NCI-H1417 (cell line): ENCODE data around the gene RELT.
A peak's percentile ranks its signal among the peaks of the same experiment; 100 is the strongest.
"Not testable (repeated sequence)": the region's sequence is repeated elsewhere in the genome, so short reads cannot be mapped to it uniquely, and the experiment has no call there.

ENCODE experiments used
- DNase-seq, 3 experiments: peaks; one replicate each; lab custom pipeline; 2025; lab: John Stamatoyannopoulos, UW

The RELT gene

DNA sequence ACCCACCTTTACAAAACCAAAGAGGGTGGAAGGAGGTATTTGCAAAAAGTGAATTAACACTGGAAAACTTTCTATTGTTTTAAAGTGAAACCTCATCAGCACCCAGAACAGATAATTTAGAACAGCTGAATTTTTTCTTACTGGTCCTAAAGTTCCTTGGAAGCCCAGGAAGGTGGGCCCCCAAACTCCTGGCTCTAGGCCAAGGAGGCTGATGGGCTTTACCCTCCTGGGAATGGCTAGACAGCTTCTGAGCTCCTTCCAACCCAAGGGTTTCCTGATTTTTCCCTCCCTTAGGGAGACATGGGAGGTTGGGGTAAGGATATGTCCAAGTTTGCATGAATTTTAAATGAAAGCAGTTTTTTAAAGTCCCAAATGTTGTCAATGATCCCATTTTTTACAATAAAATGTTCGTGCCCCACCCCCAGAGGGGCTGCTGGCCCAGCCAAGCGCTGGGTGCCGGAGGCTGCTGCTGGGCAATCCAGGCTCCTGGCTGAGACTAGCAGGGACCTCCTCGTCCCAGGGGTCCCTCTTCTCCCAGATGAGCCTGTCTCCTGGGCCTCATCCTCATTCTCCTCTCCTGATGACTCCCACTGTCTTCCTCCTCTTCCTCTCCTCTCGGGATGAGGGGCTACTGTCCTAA lies 28.4 kb downstream of the RELT start:
- DNase-seq: no peak

DNA sequence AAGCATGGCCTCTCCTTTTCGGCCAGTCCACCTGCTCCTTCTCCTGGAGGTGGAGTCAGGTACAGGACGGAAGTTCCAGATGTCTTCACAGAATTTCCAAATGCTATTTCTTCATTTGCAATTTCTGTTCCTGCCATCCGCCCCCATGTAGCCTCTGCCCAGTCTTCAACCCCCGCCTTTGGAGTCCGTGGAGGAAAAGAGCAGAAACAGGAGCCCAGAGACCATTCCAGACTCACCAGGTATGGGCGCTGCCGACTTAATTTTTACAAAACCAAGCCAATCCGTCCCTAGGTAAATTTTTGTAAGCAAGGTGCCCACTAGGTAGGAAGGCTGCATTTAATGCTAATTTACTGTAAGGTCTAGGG lies 28.9 kb downstream of the RELT start:
- DNase-seq: no peak

DNA sequence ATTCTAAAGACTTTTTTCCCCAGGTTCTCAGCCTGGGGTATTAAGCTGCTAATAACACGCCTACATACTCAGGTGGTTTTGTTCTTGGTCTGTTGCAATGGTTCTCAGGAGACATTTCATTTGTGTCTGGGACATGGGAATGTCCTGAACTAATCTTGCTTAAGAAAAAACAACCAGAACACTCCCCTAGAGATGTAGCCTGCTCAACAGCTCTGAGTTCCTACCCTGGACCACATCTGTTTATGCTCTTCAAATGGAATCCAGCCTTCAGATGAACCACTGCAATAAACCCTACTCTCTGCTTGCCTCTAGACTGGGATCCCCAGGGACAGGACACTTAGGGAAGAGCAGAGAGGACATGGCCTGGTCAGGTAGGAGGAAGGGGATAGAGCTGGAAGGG lies 29.9 kb downstream of the RELT start:
- DNase-seq: no peak

DNA sequence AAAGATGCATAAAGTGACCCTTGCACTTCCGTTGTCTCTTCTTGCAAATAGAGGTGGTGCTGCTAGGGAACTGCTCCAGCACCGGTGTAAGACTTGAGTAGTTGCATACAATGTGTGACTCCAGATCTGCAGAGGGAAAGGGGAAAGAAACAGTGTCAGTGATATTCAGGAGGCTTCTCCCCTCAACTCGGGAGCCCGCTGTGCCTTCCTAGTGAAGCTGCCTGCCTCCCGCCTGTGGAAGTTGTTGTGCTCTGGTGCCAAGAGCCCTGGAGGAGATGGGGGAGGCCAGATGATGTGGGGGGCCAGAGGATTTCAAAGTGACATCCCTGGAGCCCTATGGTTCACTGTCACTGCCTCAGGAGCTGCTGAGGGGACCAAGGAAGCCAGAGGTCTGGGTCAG lies 30.4 kb downstream of the RELT start:
- no peak for DNase-seq

DNA sequence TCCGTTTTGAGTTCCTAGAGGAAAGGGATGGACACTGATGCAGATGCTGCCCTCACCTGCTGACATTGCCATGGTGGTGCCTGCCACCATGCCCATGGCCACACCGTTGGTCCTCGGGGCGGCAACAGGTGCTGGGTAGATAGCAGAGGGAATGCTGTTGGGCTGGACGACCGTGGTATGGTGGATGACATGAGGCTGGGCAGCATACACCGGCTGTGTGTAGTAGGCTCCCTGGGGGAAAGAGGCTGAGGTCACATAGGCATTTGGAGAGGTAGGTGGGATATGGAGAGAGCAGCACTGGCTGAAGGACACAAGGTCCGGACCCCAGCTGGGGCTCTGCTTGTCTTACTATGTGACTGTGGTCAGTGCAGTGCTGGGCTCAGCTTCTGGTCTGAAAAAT lies 33.2 kb downstream of the RELT start:
- no peak for DNase-seq

DNA sequence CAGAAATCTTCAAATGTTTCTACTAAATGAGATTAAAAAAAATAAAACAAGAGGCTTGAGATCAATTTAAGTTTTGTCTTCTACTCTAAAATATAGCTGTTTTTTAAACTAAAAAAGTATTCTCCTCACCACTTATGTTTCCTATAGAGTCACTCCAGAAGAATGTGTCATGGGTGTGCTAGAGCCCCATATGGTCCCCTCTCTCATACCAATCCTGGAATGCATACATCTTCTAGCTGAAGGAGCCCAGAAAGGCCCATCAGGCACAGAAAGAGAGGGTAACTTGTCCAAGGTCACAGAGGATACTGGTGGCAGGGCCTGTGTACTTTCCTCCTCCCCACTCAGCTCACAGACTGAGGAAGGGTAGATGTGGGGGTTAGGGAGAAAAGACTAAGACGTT lies 34.4 kb downstream of the RELT start:
- DNase-seq: no peak

DNA sequence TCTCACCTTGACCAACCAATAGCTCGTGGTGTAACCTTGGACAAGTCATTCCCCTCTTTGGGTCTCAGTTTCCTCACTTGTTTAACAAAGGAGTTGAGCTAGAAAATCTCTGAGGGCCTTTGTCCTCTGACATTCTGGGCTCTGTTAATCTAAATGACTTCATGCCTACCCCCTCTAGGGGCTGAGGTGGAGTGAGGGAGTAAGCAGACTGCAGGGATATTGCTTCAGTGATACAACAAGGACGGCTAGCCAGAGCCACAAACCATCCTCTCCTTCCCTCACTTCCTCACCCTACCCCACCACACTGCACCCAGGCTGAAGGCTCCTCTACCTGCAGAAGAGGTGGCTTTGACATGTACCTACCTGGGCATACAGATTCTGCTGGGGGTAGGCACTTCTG lies 34.8 kb downstream of the RELT start:
- DNase-seq: no peak

DNA sequence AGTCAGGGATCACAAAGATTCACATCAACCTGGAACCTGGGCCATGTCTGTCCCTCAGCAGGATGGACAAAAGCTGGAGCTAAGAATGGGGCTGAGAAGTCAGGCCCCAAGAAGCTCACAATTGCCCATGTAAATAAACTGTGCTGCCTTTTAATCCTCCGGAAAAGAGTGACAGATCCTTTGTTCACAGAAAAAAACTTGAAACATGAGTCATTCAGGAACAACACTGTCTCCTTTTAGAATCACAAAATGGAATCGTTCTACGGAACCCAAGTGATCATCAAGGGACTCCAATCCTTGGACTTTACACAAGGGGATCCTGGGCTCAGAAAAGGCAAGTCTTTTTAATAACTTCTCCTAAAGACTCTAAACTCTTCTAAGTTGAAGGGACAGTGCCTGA lies 36.1 kb downstream of the RELT start:
- no peak for DNase-seq

DNA sequence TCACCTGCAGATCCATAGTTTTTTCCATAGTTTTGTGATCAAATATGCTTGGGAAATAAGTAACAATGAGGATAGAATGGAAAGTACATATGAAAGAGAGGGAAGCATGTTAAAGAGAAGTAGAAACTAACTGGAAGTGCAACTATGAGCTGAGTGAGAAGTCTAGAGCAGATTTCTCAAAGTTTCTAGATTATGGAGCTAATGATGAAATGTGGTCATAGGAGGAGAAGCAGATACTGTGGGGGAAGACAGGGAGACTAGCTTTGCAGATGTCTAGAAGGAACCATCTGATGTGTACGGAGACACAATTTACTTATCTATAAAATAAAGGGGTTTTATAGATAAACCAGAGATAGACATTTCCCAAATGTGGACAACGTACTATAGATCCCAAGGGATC lies 37.1 kb downstream of the RELT start:
- no peak for DNase-seq

DNA sequence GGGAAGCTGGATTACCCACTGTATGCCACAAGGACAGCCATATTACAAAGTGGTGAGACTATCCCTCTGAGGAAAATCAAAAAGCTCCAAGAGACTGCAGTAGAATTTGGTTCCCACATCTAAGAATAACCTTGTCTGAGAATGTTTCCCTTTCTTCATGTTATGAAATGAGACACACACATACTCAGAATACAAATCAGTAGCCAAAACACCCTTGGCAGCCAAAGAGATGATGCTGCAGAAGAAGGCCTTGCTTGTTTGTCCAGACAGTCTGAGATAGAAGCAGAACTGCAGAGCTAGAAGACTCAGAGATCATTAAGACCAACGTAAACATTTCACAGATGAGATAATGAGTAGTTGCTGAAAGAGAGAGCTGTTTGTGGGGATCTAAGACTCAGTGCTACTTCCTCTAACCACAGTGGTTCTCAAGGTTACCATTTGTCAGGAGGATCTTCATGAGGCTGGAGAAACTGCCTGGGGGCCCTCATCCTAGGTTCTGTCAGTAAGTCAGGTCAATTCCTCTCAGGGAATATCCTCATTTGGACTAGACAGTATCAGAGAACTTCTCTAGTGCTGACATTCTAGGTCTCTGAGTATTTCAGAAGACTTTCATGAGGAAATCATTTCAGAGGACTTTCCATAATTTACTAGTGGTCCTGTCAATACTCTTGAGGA lies 38.9 kb downstream of the RELT start:
- peak in 1 of 3 experiments; percentile 38 for DNase-seq

DNA sequence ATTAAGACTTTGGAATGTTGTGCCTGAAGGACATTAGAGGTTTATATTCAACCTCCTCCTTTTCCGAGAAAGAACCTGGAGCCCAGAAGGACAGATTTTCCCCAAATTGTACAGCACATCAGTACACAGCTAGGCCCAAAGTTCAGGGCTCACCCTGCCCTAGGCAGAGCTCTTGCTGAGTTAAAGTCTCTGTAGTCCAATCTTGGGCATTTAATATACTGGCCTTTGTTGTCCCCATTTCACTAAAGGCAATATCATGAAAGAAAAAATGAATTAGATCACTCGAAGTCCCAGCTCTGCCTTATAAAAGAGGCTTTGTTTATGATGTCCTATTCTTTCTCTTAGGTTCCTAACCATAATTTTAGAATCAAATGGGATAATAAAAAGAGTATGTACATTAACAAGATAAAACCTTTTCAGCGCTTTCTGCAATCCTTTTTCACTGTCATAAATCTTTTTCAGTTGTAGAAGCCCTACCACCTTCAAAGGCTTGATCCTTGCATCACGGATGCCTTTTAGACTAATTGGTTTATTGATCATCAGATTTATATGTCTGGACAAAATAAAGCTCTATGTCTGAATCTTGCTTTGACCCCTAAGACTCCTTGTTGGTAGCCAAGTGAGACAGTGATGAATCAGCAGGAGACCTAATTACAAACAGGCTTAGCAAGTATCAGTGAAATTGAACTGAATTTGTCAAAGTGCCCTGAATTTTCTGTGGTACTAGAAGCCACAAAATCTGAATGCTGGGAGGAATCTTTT lies 39.8 kb downstream of the RELT start:
- no peak for DNase-seq

DNA sequence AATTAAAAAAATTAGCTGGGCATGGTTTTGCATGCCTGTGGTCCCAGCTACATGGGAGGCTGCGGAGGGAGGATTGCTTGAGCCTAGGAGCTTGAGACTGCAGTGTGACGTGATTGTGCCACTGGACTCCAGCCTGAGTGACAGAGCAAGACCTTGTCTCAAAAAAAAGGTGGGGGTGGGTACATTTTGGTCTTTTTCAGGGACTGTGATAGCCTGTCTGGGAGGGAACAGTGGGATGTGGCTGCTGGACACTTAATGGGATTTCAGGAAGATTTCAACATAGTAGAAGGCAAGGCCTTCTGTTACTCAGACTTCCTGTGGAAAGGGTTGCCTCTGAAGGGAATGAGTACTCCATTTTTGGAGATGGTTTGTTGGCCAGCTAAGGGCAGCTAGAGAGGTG lies 40.6 kb downstream of the RELT start:
- DNase-seq: no peak

DNA sequence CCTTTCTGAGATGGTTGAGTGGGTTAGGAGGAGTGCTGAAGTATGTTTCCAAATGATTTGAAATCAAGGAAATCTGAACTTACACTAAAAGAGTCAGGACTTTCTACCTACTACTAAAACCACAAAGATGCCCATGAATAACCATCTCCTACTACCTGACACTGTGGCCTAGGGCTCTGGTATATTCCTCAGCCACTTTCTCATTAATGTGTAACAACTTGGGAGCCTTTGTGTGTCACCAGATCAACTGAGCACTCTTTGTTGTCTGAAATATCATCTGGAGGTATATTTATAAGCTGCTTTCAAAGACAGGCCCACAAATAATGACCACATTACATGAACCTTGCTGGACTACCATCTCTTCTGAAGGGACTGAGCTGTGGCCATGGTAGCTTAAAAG lies 43.9 kb downstream of the RELT start:
- DNase-seq: no peak

DNA sequence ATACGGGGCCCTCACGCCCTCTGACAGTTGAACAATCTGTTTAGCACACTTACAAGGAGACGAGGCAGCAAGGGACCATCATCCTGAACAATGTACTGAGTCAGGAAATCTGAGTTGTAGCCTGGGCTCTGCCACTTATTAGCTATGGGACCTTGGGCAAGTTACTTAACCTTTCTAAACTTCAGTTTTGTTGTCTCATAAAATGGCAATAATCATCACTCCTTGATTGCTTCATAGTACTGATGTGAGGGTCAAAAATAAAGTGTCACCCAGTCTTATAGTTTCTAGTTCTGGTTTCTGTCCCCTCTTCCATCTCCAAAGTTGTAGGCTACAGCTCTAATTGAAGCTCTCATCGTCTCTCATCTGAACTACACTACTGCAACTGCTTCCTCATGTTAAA lies 46.7 kb downstream of the RELT start:
- DNase-seq: no peak

DNA sequence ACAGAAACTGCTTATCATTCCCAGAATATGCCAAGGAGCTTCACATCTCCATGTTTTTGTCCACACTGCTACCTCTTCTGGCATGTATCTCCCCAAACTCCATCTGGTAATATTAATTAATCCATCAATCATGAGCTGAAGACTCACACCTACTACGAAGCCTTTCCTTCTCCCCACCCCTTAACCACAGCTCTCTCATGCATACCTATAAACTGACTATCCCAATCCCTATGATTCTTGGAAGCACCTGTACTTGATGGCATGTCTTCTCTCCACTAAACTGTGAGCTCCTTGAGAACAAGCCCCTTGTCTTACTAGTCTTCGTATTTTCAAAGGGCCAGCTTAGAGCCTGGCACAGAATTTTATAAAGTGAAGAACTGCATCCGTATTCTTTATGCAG lies 47.3 kb downstream of the RELT start:
- DNase-seq: no peak

DNA sequence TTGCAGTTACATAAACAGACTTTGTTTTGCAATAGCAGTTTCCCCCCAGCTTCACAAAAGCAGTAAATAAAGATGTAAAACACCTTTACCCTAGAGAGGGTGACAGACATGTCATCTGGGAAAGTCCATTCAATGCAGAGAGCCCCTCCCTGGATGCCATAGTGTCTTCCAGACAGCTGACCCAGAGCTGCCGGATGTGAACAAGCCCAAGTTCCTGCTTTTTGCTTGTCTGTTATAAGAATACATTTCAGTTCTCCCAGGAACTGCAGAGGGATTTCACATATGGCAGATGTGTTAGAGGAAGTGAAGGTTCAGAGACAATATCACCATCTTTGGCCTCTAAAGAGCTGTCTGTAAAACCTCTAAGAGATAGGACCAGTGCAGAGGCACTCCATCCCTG lies 48.9 kb downstream of the RELT start:
- DNase-seq: no peak

DNA sequence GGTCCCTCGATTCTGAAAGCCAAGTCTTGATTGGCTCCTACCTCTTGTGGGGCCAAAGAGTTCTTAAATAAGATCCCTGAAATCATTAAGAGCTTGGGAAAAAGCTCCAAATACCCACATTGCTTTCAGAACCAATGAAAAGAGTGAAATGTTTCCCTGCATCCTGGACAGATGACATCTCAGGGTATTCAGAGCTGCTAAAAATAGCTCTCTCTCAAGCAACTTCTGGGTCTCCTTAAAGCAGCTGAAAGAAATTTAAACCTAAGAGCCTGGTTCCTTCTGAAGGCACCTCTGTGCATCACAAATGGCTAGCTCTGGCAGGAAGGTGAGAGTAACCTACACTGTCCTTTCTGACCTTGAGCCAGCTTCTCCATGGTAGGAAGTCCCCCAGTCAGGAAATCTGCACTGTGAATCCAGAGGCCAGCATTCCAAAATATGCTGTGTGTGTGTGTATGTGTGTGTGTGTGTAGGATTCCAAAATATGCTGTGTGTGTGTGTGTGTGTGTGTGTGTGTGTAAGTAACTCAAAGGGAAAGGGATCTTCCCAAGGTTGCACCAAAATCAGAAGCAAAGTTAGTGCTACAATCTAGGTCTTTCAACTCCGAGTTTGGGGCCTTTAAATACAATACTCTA lies 50.1 kb downstream of the RELT start:
- no peak for DNase-seq

DNA sequence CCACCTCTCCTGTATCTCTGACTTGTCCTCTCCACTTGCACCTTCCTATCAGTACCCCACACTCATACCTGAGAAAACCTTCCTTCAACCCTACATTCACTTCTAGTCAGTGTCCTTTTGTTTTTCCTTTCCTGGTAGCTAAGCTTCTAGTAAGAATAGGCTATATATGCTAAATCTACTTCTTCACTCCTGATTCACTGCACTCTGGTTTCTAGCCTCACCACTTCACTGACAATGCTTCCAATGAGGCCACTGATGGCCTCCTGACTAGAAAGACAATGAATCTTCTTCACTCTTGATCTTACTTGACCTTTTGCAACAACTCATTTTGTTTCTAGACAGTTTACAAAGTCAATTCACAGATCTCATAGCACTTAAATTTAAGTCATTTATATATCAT lies 52.0 kb downstream of the RELT start:
- no peak for DNase-seq

DNA sequence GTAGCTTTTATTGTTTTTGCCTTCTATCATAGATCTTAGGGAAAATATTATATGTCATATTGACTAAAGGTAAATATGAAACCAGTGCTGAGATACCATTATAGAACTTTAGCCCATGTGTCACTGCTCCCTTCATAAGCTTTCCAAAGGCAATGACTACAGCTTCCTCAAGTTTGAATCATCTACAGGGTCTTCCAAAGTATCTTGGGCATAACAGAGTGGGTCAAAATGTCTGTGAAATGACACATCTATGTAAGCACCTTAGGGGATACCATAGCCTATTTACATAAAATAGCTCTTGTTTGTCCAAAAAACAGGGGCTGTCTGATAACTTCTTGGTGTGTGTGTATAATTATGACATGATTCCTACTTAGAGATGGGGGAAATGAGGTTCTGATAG lies 52.5 kb downstream of the RELT start:
- no peak for DNase-seq

DNA sequence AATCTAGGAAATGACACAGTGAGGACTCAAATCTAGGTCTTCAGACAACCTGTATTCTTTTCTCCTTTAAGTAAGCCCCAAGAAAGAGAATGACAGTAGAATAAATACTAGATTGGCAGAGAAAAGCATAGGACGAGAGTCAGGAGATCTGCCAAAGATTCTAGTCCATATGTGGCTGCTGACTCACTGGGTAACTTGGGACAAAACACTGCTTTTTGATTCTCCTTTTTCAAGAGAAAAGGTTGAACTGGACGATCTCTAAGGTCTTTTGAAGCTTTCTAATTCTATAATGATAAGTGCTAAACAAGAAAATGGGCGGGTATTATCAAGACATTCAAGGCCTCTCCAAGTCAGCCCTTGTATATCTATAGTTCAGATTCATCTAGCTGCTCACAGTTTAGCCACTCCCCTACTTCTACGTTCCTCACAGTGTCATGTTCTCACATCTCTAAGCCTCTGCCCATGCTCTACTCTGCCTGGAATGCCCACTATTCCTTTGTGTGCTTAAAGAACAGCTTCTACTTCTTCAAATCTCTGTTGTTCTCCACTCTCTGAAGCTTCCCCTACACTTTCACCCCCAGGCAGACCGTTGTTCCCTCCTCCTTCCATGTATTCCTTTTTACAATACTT lies 53.0 kb downstream of the RELT start:
- DNase-seq: no peak

DNA sequence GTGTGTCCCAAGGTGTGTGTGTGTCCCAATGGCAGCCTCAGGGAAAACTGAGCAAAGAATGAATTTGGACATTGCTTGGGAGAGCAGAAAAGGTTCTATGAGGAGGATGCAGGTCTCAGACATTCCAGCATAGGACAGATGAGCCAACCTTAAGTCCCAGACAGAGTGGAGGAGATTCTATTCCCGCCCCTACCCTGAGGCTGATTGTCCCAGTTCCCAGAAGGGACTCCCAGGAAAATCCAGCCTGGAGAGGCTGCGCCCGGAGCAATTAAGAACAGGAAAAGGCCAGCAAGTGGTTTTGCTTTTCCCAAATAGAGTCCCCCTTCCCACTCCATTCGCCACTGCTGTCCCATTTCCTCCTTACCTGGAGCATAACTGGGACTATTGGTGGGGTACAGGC lies 54.1 kb downstream of the RELT start:
- DNase-seq: no peak

DNA sequence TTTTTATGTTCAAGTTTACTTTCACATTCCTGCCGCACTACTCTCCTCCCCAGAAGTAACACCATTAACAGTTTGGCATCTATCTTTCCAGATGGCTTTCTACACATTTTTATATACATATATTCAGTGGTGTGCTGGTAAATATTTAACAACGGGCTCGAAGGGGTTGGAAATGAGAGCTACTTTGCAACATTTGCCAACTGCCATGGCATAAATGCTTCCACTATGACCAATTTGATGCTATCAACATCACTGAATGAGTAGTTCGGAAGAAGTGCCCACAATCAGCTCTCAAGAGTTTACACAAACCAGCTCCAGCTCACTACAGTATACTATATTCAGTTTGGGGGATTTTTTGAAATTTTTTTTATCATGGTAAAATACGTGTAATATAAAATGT lies 55.2 kb downstream of the RELT start:
- DNase-seq: no peak

DNA sequence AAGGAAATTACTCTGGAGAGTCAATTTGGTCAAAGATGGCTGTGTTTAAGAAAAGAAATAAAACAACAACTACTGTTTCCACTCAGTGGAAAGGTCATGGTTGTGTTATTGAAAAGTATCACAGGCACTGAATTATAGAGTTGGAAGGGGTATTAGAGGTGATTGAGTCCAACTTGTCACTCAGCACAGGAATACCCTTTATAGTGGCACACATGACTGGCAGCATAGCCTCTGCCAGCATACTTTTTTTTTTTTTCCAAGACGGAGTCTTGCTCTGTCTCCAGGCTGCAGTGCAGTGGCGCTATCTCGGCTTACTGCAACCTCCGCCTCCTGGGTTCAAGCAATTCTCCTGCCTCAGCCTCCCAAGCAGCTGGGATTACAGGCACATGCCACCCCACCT lies 60.7 kb downstream of the RELT start:
- not testable (repeated sequence) for DNase-seq
